HG02943 (cell line): ENCODE data around the gene SPPL2B.

ENCODE experiments used
- ATAC-seq: cut with Tn5 transposase; IDR thresholded peaks from one replicate; pipeline ENCODE4 v1.9.1; 2021; ENCODE audit warnings: mild to moderate bottlenecking, low read depth, moderate library complexity; ENCODE audit not compliant: unreplicated experiment

SPPL2B gene

DNA sequence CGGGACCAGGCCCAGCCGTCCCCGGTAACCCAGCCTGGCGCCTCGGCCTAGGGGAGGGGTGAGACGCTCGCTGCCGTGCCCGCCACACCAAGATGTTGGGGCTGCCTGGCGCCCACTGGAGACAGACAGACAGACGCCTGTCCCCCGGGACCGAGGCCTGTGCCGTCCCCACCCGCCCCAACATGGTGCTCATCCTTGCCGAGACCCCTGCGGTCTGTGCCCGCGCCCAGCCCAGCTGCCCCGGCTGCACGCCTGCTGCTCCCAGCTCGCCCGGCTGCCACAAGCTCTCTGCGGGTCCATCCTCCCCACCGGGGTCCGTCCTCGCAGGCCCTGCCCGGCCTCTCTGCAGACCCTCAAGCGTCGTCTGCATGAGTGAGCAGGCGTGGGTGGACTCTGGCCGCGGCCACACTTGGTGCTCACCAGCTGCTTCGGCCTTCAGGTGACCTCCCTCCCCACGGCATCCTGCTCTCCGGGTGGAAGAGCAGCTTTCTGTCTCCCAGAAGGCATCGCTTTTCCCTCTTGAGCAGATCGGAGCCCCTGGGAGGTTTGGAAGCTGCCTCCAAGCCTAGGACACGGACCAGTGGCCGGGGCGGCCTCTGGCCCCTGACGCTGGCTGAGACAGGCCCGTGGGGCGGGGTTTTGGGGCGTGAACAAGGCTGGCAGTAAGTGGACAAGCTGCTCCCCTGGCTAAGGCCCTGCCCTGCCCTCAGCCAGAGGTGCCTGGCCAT lies 24.8 kb downstream of the SPPL2B start:
- no peak for ATAC-seq

DNA sequence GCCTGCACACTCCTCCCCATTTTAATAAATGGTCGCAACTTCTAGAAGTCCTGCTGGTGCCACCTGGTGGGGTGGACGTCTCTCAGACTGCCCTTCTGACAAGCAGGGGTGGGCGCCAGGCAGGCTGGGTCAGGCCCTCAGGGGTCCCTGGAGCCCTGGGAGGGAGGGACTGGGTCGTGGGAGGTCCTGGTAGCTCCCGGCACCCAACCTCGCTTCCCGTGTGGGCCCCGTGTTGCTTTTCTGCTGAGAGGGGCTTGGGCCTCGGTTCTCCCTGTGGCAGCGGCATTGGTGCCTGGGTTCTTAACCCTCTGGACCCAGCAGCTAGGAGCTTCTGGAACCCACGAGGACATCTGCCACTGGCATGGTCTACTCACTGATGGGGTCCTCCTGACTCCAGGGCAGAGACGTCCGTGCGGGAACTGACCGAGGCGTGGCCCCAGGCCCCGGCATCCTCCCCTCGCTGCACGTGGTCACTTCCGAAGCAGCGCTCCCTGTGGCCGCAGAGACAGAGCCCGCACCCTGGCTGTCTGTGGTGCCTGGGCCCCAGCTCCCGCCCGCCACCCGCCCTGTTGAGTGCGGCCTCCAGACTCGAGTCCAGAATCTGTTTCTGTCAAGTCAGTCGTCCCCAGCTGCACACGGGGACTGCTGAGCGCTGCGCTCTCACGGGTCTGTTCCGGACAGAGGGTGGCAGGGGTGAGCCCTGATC lies 25.6 kb downstream of the SPPL2B start:
- no peak for ATAC-seq

DNA sequence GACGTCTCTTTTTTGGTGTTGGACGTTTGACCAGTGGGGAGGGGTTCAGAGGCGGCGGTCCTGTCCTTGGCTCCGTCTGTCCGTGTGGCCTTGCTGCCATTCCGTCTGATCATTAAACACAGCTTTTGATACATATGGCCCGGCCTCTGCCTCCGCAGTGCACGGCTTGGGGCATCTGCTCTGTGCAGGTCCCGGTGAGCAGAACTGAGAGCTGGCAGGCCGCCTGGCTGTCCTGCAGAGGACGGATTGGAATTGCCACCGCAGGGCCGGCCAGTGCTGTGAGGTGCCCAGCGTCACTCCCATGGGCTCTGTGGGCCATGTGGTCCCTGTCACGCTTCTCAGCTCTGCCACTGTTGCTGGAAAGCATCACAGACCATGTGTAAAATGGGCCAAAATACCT lies 26.2 kb downstream of the SPPL2B start:
- no peak for ATAC-seq

DNA sequence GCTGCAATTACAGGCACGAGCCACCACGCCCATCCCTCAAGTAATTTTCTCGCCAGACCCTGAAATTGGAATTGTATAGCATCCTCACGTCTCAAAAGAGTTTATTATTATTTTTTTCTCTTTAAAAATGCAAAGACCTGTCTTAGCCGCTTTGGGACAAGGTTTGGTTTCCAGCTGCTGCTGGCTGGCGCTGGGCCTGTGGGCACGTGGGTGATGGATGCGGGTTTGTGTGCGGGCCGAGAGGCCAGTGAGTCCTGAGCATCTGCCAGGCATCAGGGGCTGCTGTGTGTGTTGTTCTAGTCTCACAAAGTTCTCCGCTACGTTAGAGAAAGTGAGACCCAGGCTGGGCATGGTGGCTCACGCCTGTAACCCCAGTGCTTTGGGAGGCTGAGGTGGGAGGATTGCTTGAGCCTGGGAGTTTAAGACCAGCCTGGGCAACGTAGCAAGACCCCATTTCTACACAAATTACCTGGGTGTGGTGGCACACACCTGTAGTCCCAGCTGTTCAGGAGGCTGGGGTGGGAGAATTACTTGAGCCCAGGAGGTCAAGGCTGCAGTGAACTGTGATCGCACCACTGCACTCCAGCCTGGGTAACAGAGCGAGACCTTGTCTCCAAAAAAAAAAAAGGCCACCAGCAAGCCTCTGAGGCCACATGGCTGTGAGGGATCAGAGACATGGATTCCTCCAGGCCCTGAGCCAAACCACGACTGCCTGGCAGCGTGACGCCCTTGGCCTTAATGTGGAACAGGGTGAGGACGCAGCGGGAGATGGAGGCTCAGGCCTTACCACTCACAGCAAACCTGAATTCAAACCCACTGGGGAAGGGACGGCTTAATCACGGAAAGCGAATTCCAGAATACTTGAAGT lies 26.9 kb downstream of the SPPL2B start:
- no peak for ATAC-seq

GRCh38 chr19:2356036-2356646 lies 27.7 kb downstream of the SPPL2B start:
- no peak for ATAC-seq

DNA sequence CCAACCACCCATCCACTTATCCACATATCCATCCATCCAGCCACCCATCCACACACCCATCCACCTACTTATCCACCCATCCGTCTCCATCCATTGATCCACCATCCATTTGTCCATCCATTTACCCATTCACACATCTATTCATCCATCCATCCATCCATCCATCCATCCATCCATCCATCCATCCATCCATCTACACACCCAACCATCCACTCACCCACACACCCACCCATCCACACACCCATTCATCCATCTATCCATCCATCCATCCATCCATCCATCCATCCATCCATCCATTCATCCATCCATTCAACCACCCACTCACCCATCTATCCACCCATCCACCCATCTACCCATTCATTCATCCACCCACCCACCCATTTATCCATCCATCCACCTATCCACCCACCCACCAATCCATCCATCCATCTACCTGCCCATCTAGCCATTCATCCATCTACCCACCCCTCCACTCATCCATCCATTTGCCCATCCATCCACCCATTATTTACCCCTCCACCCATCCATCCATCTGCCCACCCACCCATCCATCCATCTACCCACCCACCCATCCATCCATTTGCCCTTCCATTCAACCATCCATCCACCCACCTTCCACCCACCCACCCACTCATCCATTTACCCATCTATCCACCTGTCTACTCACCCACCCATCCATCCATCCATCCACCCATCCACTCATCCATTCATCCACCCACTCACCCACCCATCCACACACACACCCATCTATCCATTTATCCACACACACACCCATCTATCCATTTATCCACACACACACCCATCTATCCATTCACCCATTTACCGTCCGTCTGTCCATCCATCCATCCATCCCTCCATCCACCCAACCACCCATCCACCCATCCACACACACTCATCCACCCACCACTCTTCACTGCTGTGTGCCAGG lies 29.1 kb downstream of the SPPL2B start:
- no peak for ATAC-seq

DNA sequence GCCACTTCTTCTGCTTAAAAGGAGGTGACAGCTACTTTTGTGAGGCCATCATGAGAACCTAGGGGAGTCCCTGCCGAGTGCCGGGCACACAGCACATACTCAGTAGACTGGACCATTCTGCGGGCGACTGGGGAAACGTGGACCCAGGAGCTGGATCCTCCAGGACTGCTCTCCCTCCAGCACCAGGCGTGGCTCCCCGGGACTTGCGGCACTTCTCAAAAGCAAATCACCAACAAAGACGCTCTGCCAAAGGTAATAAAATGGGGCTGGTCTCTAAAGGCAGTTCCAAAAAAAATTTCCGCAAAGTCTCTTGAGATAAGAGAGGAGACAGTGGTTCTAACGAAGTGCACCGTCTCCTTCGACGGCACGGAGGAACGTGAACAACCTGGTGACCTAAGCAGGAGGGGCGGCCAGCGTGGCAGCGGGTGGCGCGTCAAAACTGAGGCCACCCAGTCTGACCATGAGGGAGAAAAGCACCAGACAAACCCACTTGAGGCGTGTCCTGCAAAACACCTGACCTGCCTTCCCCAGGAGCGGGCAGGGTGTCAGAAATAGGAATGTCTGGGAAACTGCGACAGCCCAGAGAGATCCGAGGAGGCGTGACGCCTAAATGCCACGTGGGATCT lies 30.2 kb downstream of the SPPL2B start:
- ATAC-seq = no peak

- no peak for ATAC-seq
These were observed 31.7 kb downstream of the SPPL2B start, which contains the start of gene TMPRSS9 for GRCh38 chr19:2359992-2360685. TMPRSS9 (plus strand) TSS chr19:2360265; CDS start chr19:2389786, 29,521 bp downstream.

GRCh38 chr19:2360833-2361232 lies 32.3 kb downstream of the SPPL2B start:
- no peak for ATAC-seq

DNA sequence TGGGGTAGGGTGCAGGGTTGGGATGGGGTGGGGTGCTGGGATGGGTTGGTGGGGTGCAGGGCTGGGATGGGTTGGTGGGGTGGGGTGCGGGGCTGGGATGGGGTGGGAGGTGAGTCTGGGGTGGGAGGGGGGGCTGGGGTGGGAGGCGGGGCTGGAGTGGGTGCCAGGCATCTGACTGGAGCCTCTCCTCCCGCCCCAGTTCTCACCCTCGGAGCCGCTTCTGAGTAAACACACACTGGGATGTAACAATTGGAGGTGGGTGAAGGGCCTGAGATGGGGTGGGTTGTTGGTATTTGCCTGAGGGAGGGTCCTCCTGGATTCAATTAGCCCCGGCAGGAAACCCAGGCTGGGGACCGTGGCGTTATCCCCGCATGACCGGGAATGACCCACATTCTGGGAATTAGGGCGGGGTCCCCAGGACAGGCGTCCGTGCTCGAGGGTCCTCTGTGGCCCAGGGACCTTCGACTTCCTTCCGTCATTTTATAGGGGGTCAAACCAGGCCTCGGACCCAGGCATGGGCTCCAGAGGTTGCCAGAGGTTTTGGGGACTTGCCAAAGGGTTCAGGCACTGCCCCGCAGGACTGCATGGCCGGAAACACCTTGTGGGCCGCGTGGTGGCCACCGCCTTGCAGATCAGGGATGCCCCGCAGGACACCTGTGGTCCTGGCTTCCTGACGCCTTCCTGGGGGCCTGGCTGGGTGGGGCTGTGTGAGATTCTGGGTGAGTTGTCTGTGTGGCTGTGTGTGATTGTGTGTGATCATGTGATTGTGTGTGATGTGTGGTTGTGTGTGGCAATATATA lies 33.0 kb downstream of the SPPL2B start:
- ATAC-seq = no peak

GRCh38 chr19:2362046-2362969 lies 33.8 kb downstream of the SPPL2B start:
- ATAC-seq = no peak

GRCh38 chr19:2362970-2363300 lies 34.5 kb downstream of the SPPL2B start:
- ATAC-seq = no peak

- ATAC-seq = no peak
These were observed 34.9 kb downstream of the SPPL2B start for GRCh38 chr19:2363419-2363818.

DNA sequence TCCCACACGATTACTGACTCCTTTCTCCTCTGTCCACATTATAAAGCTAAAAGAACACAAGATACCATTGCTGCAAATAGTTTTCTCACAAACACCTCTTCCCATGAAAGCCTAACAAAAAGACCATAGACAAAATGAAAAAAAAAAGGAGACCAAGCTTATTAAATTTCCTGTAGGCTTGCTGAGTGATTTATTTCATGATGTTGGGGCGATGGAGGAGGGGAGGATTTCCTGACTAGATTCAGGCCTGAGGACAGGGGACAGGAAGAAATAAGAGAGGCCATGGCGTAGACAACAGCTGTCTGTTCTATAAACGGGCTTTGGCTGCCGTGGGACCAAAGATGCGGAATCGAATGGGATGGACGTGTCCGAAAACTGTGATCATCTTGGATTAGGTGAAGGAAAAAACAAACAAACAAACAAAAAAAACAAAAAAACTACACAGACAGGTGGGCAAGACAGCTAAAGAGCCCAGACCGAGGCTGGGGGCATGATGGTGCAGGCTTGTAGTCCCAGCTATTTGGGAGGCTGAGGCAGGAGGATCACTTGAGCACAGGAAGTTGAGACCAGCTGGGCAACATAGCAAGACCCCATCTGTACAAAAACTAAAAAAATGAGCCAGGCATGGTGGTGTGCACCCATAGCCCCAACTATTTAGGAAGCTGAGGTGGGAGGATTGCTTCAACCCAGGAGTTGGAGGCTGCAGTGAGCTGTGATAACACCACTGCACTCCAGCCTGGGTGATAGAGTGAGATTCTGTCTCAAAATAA lies 36.9 kb downstream of the SPPL2B start:
- ATAC-seq = no peak

DNA sequence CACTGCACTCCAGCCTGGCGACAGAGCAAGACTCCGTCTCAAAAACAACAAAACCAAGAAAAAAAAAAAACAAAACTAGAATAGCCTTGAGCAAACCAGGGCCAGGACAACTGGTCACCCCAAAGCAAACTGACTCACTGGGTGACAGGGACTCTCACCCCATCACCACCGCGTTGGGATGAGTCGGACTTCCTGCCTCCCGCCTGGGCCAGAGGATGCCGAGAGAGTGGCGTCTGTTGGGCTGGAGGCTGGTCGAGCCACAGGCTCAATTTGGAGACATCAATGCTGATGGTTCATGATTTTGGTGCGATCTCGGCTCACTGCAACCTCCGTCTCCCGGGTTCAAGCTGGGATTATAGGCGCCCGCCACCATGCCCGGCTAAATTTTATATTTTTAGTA lies 43.2 kb downstream of the SPPL2B start:
- ATAC-seq = no peak

DNA sequence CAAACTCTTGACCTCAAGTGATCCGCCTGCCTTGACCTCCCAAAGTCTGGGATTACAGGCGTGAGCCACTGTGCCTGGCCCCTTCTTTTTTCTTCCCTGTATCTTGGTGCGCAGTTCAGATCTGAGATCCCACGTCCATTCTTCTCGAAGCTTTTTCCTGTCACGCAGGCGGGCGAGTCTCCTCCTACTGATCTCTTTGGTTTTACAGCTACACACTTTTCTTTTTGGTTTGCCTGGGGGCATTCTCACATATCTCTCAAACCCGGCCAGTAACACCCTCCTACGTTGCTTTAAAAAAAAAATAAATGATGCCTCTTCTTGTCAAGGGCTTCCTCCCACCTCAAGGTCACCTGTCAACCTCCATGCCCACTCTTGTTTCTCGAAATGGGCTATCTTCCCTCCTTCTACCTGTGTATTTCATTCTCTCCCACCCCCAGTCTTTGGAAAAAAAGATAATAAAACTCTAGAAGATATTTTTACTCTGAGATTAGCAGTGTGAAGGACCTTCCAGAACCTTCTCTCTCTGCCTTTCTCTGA lies 43.7 kb downstream of the SPPL2B start:
- no peak for ATAC-seq
